GM19043 (cell line): Measurements from ENCODE around the gene ORAI2.
"Not testable (repeated sequence)": the region's sequence is repeated elsewhere in the genome, so short reads cannot be mapped to it uniquely, and the experiment has no call there.

Experiments used
- ATAC-seq: cut with Tn5 transposase; IDR thresholded peaks from one replicate; pipeline ENCODE4 v1.9.1; 2021; ENCODE audit warnings: low read depth; ENCODE audit not compliant: unreplicated experiment

Gene ORAI2

GRCh38 chr7:102493220-102493935 lies 60.0 kb downstream of the ORAI2 start:
- ATAC-seq, result peak; percentile 44

- ATAC-seq, result not testable (repeated sequence)
Observed at GRCh38 chr7:102494026-102494425, 60.7 kb downstream of the ORAI2 start.

- peak; percentile 66 for ATAC-seq
Observed at GRCh38 chr7:102494473-102495149, 61.2 kb downstream of the ORAI2 start.

- ATAC-seq, result not testable (repeated sequence)
Observed at GRCh38 chr7:102496861-102497260, 63.5 kb downstream of the ORAI2 start.

GRCh38 chr7:102497308-102497707 lies 63.9 kb downstream of the ORAI2 start:
- ATAC-seq, result not testable (repeated sequence)

- ATAC-seq, result not testable (repeated sequence)
Observed at GRCh38 chr7:102498321-102498720, 64.9 kb downstream of the ORAI2 start.

GRCh38 chr7:102503141-102503540 lies 69.8 kb downstream of the ORAI2 start:
- ATAC-seq, result not testable (repeated sequence)

- ATAC-seq, result not testable (repeated sequence)
Observed at GRCh38 chr7:102505298-102506185, 72.2 kb downstream of the ORAI2 start.
